Sigmoid colon (tissue), 4 donors: ENCODE results near the gene ADARB2.

Experiments
- EP300 ChIP-seq, 4 donors: sonication (generic); formaldehyde crosslinking; IDR thresholded peaks; one replicate each; pipeline ENCODE4 v1.6.1; 2017; ENCODE audit warnings: antibody characterized with exemption in 4 of 4
- POLR2A ChIP-seq, 2 donors: fragments of 450-650 bp; IDR thresholded peaks; one replicate each; pipeline ENCODE4 v1.6.1; 2016; ENCODE audit warnings: antibody characterized with exemption in 2 of 2, mild to moderate bottlenecking in 2 of 2, moderate library complexity in 2 of 2
- POLR2AphosphoS5 ChIP-seq, 4 donors: sonication (generic); formaldehyde crosslinking; IDR thresholded peaks; one replicate each; pipeline ENCODE4 v1.6.1; 2017; ENCODE audit warnings: antibody characterized with exemption in 4 of 4
- TF ChIP-seq, protein P1 (sequence below), 4 experiments: fragments of 450-650 bp in 3 of 4; fragments of 200-600 bp in 1 of 4; IDR thresholded peaks; one replicate each; pipeline ENCODE4 v1.5.1; 2016 to 2019; ENCODE audit warnings: antibody characterized with exemption in 4 of 4, mild to moderate bottlenecking in 3 of 4, moderate library complexity in 2 of 4

DNA sequence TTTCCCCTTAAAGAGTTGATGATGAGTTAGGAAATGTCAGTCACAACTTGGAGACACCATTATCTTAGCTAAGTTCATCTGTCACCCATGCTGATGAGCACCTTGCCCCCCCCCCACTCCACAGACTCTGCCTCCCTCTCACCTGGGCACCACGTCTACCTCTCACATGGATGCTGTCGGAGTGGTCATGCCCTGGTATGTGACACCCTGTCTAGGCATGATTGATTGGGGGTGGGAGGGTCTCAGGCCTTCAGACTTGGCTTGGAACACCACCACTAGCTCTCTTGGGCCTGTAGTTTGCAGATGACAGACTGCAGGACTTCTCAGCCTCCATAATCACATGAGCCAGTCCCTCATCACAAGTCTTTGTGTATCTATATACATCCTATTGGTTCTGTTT lies 603.2 kb downstream of the ADARB2 start:
- TF ChIP-seq, protein P1, sequence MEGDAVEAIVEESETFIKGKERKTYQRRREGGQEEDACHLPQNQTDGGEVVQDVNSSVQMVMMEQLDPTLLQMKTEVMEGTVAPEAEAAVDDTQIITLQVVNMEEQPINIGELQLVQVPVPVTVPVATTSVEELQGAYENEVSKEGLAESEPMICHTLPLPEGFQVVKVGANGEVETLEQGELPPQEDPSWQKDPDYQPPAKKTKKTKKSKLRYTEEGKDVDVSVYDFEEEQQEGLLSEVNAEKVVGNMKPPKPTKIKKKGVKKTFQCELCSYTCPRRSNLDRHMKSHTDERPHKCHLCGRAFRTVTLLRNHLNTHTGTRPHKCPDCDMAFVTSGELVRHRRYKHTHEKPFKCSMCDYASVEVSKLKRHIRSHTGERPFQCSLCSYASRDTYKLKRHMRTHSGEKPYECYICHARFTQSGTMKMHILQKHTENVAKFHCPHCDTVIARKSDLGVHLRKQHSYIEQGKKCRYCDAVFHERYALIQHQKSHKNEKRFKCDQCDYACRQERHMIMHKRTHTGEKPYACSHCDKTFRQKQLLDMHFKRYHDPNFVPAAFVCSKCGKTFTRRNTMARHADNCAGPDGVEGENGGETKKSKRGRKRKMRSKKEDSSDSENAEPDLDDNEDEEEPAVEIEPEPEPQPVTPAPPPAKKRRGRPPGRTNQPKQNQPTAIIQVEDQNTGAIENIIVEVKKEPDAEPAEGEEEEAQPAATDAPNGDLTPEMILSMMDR (IDR thresholded peaks at IDR 0.05), result no peak
- TF ChIP-seq POLR2A (IDR thresholded peaks at IDR 0.05) (no peak), EP300 (IDR thresholded peaks at IDR 0.05) (no peak), POLR2AphosphoS5 (IDR thresholded peaks at IDR 0.05) (no peak)
